Body of pancreas (tissue), 4 donors: ENCODE results near the gene FKBP11. TPM values are rescaled to one million over a fixed set of nuclear protein-coding genes. Genes with fewer than 3 reads are reported as not detected.

Source experiments
- ATAC-seq: fragments of 150-250 bp; one replicate; pipeline ENCODE4 v1.9.1; 2016
- DNase-seq, 4 donors: peaks; one replicate each; pipeline ENCODE4 v3.0.0-alpha.2; 2019
- H3K27ac ChIP-seq, 4 donors: fragments of 200-600 bp; sonication (generic); 1 replicate in 3 of 4; 2 replicates in 1 of 4; pipeline versions ENCODE4 v1.5.1 to v1.6.1; 2016 to 2019; ENCODE audit warnings: mild to moderate bottlenecking in 1 of 4, mixed read lengths in 1 of 4, moderate library complexity in 1 of 4
- H3K27me3 ChIP-seq, 2 donors: fragments of 200-600 bp; sonication (generic); one replicate each; pipeline ENCODE4 v1.6.0; 2016; ENCODE audit warnings: mild to moderate bottlenecking in 1 of 2
- H3K36me3 ChIP-seq, 2 donors: fragments of 200-600 bp; sonication (generic); replicated peaks in 1 of 2; 2 replicates each; pipeline ENCODE4 v1.5.1; 2016; ENCODE audit warnings: low read depth in 2 of 2; ENCODE audit not compliant: insufficient read depth in 1 of 2
- H3K4me1 ChIP-seq: fragments of 200-600 bp; sonication (generic); one replicate; pipeline ENCODE4 v1.6.0; 2016
- H3K4me3 ChIP-seq, 2 donors: fragments of 200-600 bp; sonication (generic); 1 replicate in 1 of 2; 2 replicates in 1 of 2; pipeline ENCODE4 v1.5.1; 2016 to 2019
- H3K9me3 ChIP-seq, 3 donors: fragments of 200-600 bp; sonication (generic); 1 replicate in 2 of 3; 2 replicates in 1 of 3; pipeline ENCODE4 v1.5.1; 2016
- CTCF ChIP-seq, 7 experiments: fragments of 450-650 bp in 4 of 7; fragments of 200-600 bp in 3 of 7; sonication (generic) in 3 of 7; IDR thresholded peaks; one replicate each; pipeline ENCODE4 v1.5.1; 2016 to 2019; ENCODE audit warnings: antibody characterized with exemption in 7 of 7
- POLR2A ChIP-seq, 3 donors: fragments of 450-650 bp; IDR thresholded peaks; one replicate each; pipeline ENCODE4 v1.6.1; 2016; ENCODE audit warnings: antibody characterized with exemption in 3 of 3, mild to moderate bottlenecking in 2 of 3
- WGBS, 2 donors: methylation state at CpG; one replicate each; pipeline ENCODE4 v1.1.5; 2017; 5-methylcytosine and 5-hydroxymethylcytosine counted together
- intact Hi-C: fragments of 100-400 bp; cut with DNase I; formaldehyde crosslinking; loops from one replicate; pipeline ENCODE4 v1.15.1; 2023
- total RNA-seq, 2 donors: library from RNA; depleted of rRNA; stranded (reverse); fragments of >200 nt; gene quantifications; one replicate each; pipeline ENCODE4 v1.1.0, GENCODE V29; 2016

The FKBP11 gene
- total RNA-seq, result 10 to 100 TPM; 31.1 to 98.6 TPM

DNA sequence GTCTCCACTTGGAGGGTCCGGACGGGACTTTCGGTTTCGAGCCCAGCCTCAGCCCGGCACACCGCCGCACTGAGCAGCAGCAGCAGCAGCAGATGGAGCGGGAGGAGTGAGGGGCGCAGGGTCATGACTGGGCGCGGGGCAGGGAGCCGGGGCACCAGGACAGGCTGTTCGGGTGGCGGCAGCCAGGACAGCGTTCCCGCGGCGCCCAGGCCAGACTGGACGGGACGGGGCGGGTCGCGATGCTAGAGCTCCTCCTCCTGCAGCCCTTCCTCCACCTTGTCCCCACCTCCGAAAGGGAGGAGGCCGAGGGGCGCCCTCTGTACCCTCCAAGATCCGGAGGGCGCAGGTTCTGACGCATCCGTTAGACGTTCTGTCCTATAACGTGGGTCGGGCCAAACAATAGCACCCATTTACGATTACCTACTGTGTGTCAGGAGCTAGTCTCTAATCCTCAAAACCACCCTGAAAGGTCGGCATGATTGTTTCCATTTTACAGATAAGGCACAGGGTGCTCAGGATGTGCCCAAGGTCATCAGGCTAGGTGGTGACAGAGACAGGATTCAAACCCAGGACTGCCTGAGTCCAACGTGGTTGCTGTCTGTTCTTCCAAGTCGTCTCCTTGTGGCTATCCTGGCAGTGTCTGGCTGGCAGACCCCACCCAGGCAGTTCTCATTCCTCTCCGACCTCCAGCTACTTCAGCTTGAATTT, at the start of gene FKBP11:
Gene FKBP11, minus strand, starts transcription at position 189 of the 708 bp plus-strand sequence. Its CDS starts 64 bp downstream, at position 125.
- intact Hi-C loops, result no loop called here
- ATAC-seq (peak; percentile 83), DNase-seq (peak; percentile 71 to 78 (median 74))
- Histone ChIP-seq H3K9me3 (no peaks in the 10 kb centered on the region), H3K4me1 (peaks cover 27% of the 10 kb centered on the region), H3K27me3 (no peaks in the 10 kb centered on the region), H3K4me3 (peak within 1 kb of the TSS; percentile 97 to 99), H3K36me3 (peaks cover 0 to 7% of the 10 kb centered on the region in 2 donors), H3K27ac (peak within 1 kb of the TSS; percentile 51 to 84 (median 79))
- TF ChIP-seq POLR2A (IDR thresholded peaks at IDR 0.05), result peak; percentile 71 to 85 (median 83)
- peak in 4 of 7 experiments; percentile 10 to 25 (median 18) for TF ChIP-seq CTCF (IDR thresholded peaks at IDR 0.05)
- 2 to 3% methylated on average over 24 to 38 of the region's 38 CpGs for WGBS, 2 donors

DNA sequence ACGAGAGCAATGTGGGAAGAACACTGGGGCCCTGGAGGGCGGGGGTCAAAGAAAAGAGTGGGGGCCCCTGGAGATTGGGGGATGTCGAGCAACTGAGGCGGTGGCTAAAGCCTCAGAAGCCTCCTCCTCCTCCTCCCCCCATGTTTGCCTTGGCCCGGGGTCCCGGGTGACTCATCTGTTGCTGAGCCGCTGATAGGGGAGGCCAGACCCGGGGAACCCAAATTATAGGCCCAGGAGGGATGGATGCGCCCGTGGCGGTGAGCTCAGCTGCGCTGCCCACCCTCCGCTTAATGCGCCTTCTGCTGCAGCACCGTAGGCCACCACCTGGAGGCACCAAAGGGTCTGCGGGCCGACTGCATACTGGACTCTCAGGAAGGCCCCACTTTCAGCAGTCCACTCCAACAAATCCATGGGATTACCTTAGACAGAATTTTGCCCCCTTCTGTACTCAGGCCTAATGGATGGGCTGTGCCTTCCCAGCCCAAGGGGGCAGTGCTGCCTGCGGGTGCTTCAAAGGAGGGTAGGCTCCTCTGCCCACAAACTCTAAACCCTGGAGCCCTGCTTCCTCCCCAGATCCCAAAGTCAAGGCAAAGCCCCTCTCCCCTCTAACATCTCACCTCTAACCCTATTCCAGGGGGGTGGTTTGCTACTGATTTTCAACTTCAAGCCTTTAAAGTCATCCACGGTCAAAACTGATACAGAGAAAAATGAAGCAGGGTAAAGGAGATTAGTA, 48.8 kb upstream of the FKBP11 start:
- no peak overlapping the region for H3K27ac ChIP-seq
- TF ChIP-seq POLR2A (IDR thresholded peaks at IDR 0.05) (no peak), CTCF (IDR thresholded peaks at IDR 0.05) (peak; percentile 45 to 61 (median 54))
- intact Hi-C loops, result no loop called here

GRCh38 chr12:48973531-48973930, 48.2 kb upstream of the FKBP11 start:
- 11 to 18% methylated on average over 4 to 12 of the region's 12 CpGs for WGBS, 2 donors
- H3K27me3 ChIP-seq, result peaks cover 0 to 39% of the 10 kb centered on the region in 2 donors
- intact Hi-C loops, result no loop called here
- H3K4me3 ChIP-seq, result no peak overlapping the region
- ATAC-seq, result no peak
- H3K27ac ChIP-seq, result no peak overlapping the region
- H3K4me1 ChIP-seq, result peaks cover 37% of the 10 kb centered on the region
- no peaks in the 10 kb centered on the region for H3K36me3 ChIP-seq
- no peaks in the 10 kb centered on the region for H3K9me3 ChIP-seq
- TF ChIP-seq POLR2A (IDR thresholded peaks at IDR 0.05), result no peak
- DNase-seq, result no peak

More for the DNA sequence above, 48.8 kb upstream of the FKBP11 start:
- Histone ChIP-seq H3K4me3 (no peak overlapping the region), H3K27me3 (peaks cover 0 to 45% of the 10 kb centered on the region in 2 donors), H3K36me3 (no peaks in the 10 kb centered on the region), H3K4me1 (peaks cover 39% of the 10 kb centered on the region), H3K9me3 (no peaks in the 10 kb centered on the region)
- DNase-seq (peak; percentile 43 to 66 (median 50)), ATAC-seq (peak; percentile 54)
- WGBS, 2 donors, result 13 to 25% methylated on average over 16 to 19 of the region's 19 CpGs

DNA sequence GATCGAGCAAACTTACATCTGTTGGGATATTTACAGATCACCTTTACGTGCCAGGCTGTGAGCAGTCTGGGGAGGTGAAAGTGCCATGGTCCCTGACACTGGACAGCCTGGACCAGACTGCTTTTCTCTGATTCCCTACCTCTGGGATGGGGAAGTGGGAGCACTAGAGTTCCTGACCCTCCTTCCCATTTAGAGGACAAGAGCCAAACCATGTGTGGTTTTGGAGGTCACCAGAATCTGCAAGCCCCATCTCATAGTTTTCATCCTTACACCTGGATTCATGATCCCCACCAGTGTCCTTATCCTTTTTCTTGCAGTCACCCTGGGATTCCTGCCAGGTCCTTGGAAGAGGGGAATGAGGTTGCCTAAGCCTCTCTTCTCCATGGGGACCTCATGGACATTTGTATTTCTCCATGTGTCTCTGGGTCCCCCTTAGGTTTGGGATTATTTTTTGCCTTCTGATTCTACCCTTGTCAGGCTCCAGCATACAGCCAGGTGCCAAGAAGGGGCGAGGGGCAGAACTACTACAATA, 47.7 kb upstream of the FKBP11 start:
- Histone ChIP-seq H3K27me3 (peaks cover 0 to 34% of the 10 kb centered on the region in 2 donors), H3K36me3 (no peaks in the 10 kb centered on the region), H3K27ac (no peak overlapping the region), H3K4me3 (no peak overlapping the region), H3K4me1 (peaks cover 31% of the 10 kb centered on the region), H3K9me3 (no peaks in the 10 kb centered on the region)
- no peak for DNase-seq
- ATAC-seq, result no peak
- intact Hi-C loops, result no loop called here
- TF ChIP-seq POLR2A (IDR thresholded peaks at IDR 0.05) (no peak), CTCF (IDR thresholded peaks at IDR 0.05) (no peak)
- WGBS, 2 donors, result 0 to 13% methylated on average over 1 to 3 of the region's 3 CpGs
